ENCODE measurements around the gene CNOT3. TPM values are rescaled to one million over a fixed set of nuclear protein-coding genes. Genes with fewer than 3 reads are reported as not detected.

CNOT3 gene
- total and polyA plus RNA-seq, 2 of the 13 experiments (the other 11 are each of a cell fraction or from before 2014, with no cell fraction given) = 4.3 to 5.8 TPM

GRCh38 chr19:54115109-54116063, 22.2 kb upstream of the CNOT3 start, which contains the start of the genes PRPF31 and TFPT (continued):
- TF ChIP-seq HMGXB3 (CRISPR knock-in tag; IDR thresholded peaks at IDR 0.05; ENCODE audit: borderline replicate concordance) (peak; percentile 88), RARA (CRISPR knock-in tag; IDR thresholded peaks at IDR 0.05) (peak; percentile 35; the same call in 1 of the 2 replicates), KLF12 (CRISPR knock-in tag; IDR thresholded peaks at IDR 0.05; ENCODE audit: borderline replicate concordance) (0 out of 2 replicates have a peak, but pooled peaks have one; percentile 63), ZNF639 (CRISPR knock-in tag; conservative IDR thresholded peaks at IDR 0.05) (peak; percentile 86), KAT2B (IDR thresholded peaks at IDR 0.05; ENCODE audit: borderline replicate concordance, low read depth, low read length) (no peak), MTA1 (CRISPR knock-in tag; IDR thresholded peaks at IDR 0.05; ENCODE audit: borderline replicate concordance) (peak; percentile 55; the same call in 1 of the 2 replicates), SNRNP70 (IDR thresholded peaks at IDR 0.05; ENCODE audit: low read depth, low read length) (no peak), MAFK (conservative IDR thresholded peaks at IDR 0.05 in 1 of 2, IDR thresholded peaks at IDR 0.05 in 1 of 2; ENCODE audit: low read length in 2 of 2) (no peak; a peak in 1 of 4 replicates), PLSCR1 (CRISPR knock-in tag; IDR thresholded peaks at IDR 0.05; ENCODE audit: borderline replicate concordance) (no peak), IRF1 (CRISPR knock-in tag; IDR thresholded peaks at IDR 0.05; ENCODE audit: low read depth) (0 out of 2 replicates have a peak, but pooled peaks have one; percentile 71), RFXAP (CRISPR knock-in tag; IDR thresholded peaks at IDR 0.05; ENCODE audit: borderline replicate concordance) (peak; percentile 54; the same call in 1 of the 2 replicates), YEATS2 (CRISPR knock-in tag; IDR thresholded peaks at IDR 0.05; ENCODE audit: borderline replicate concordance) (peak; percentile 95), ZNF577 (CRISPR knock-in tag; IDR thresholded peaks at IDR 0.05; ENCODE audit: borderline replicate concordance, low read depth) (0 out of 2 replicates have a peak, but pooled peaks have one; percentile 46), DRAP1 (CRISPR knock-in tag; IDR thresholded peaks at IDR 0.05) (peak; percentile 55; the same call in 1 of the 2 replicates), SP4 (CRISPR knock-in tag; IDR thresholded peaks at IDR 0.05) (peak; percentile 75; the same call in 1 of the 2 replicates), ZNF501 (CRISPR knock-in tag; IDR thresholded peaks at IDR 0.05) (peak; percentile 99)
- TF ChIP-seq, protein P1, sequence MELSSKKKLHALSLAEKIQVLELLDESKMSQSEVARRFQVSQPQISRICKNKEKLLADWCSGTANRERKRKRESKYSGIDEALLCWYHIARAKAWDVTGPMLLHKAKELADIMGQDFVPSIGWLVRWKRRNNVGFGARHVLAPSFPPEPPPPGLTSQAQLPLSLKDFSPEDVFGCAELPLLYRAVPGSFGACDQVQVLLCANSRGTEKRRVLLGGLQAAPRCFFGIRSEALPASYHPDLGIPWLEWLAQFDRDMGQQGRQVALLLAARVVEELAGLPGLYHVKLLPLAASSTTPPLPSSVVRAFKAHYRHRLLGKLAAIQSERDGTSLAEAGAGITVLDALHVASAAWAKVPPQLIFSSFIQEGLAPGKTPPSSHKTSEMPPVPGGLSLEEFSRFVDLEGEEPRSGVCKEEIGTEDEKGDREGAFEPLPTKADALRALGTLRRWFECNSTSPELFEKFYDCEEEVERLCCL (CRISPR knock-in tag; IDR thresholded peaks at IDR 0.05; ENCODE audit: borderline replicate concordance) = no peak

Data from HepG2 (cell line).